HUES64 (cell line): Measurements from ENCODE around the gene COQ6.

Source experiments
- H3K27ac ChIP-seq: 2 replicates; pipeline ENCODE4 v1.7.0; 2013; ENCODE audit warnings: low read depth, low read length, inconsistent platforms
- H3K27me3 ChIP-seq: 2 replicates; pipeline ENCODE4 v1.6.1; 2013; ENCODE audit warnings: mild to moderate bottlenecking, low read length; ENCODE audit not compliant: insufficient read depth
- H3K36me3 ChIP-seq: 2 replicates; pipeline ENCODE4 v1.6.1; 2013; ENCODE audit warnings: mild to moderate bottlenecking, low read length; ENCODE audit not compliant: insufficient read depth
- H3K4me1 ChIP-seq: 2 replicates; pipeline ENCODE4 v1.6.1; 2013; ENCODE audit warnings: mild to moderate bottlenecking, low read length, moderate library complexity; ENCODE audit not compliant: insufficient read depth
- H3K4me3 ChIP-seq: 2 replicates; pipeline ENCODE4 v1.5.1; 2013; ENCODE audit warnings: mild to moderate bottlenecking, low read length, moderate library complexity
- H3K9ac ChIP-seq: 2 replicates; pipeline ENCODE4 v1.6.1; 2013; ENCODE audit warnings: mild to moderate bottlenecking, low read depth, low read length
- H3K9me3 ChIP-seq: 2 replicates; pipeline ENCODE4 v1.6.1; 2013; ENCODE audit warnings: low read depth, low read length; ENCODE audit not compliant: insufficient read depth
- WGBS: fragments of 150-250, 120-280 bp; methylation state at CpG from one replicate; pipeline ENCODE4 v1.1.7; 2013; ENCODE audit warnings: missing lambda C conversion rate; 5-methylcytosine and 5-hydroxymethylcytosine counted together

The COQ6 gene

GRCh38 chr14:74008843-74009499 is 58.9 kb downstream of the COQ6 start:
- no peaks in the 10 kb centered on the region for H3K27me3 ChIP-seq
- H3K36me3 ChIP-seq: peaks cover 20% of the 10 kb centered on the region
- 100% methylated on average over 2 of the region's 2 CpGs for WGBS
- no peaks in the 10 kb centered on the region for H3K9me3 ChIP-seq
- H3K27ac ChIP-seq: no peak overlapping the region
- H3K4me3 ChIP-seq: no peak overlapping the region
- H3K4me1 ChIP-seq: no peaks in the 10 kb centered on the region
- H3K9ac ChIP-seq: no peak overlapping the region
